HepG2 (cell line): ENCODE data around the gene AGAP1. TPM values are rescaled to one million over a fixed set of nuclear protein-coding genes. Genes with fewer than 3 reads are reported as not detected.

Source experiments
- EP300 ChIP-seq, 3 experiments: sonication (generic) in 1 of 3; formaldehyde crosslinking in 1 of 3; IDR thresholded peaks; 2 replicates each; pipeline versions ENCODE4 v1.5.1 to v1.6.1; 2011 to 2020; ENCODE audit warnings: low read depth in 2 of 3, low read length in 2 of 3, borderline replicate concordance in 1 of 3, improper control_type of control experiment in 1 of 3, mild to moderate bottlenecking in 1 of 3, missing genetic modification reagents in 1 of 3, moderate library complexity in 1 of 3
- GATAD1 ChIP-seq: IDR thresholded peaks from 2 replicates; pipeline ENCODE4 v1.6.1; 2016; ENCODE audit warnings: missing genetic modification reagents, missing compliant biosample characterization
- JUN ChIP-seq: sonication (generic); formaldehyde crosslinking; IDR thresholded peaks from 2 replicates; pipeline ENCODE4 v1.4.0; 2020; ENCODE audit warnings: mild to moderate bottlenecking, missing genetic modification reagents
- KLF6 ChIP-seq: IDR thresholded peaks from 2 replicates; pipeline ENCODE4 v1.8.0; 2016; ENCODE audit warnings: missing biosample characterization, missing genetic modification reagents
- RAD51 ChIP-seq: fragments of 450-650 bp; IDR thresholded peaks from 2 replicates; pipeline ENCODE4 v1.6.1; 2016; ENCODE audit warnings: borderline replicate concordance
- RARA ChIP-seq: IDR thresholded peaks from 2 replicates; pipeline ENCODE4 v1.6.1; 2016; ENCODE audit warnings: missing genetic modification reagents, missing compliant biosample characterization
- ZBTB38 ChIP-seq: sonication (generic); formaldehyde crosslinking; IDR thresholded peaks from 2 replicates; pipeline ENCODE4 v1.5.1; 2020; ENCODE audit warnings: mild to moderate bottlenecking, missing genetic modification reagents
- ZMAT3 ChIP-seq: sonication (generic); formaldehyde crosslinking; conservative IDR thresholded peaks from 2 replicates; pipeline ENCODE4 v1.7.0; 2021; ENCODE audit warnings: missing genetic modification reagents
- polyA plus RNA-seq, 8 experiments: library from polyadenylated mRNA; depleted of rRNA in 3 of 8; stranded (reverse) in 7 of 8; unstranded in 1 of 8; fragments of >200 nt; fragmentation: Illumina TruSeq in 4 of 8; extraction: Trizol in 4 of 8; gene quantifications; 2 replicates each; pipeline versions ENCODE4 v1.2.1 to v1.2.3, GENCODE V29; 2011 to 2016; ENCODE audit warnings: low read depth in 4 of 8, missing spikeins in 1 of 8, mixed read lengths in 1 of 8; ENCODE audit not compliant: insufficient read depth in 1 of 8
- total RNA-seq, 5 experiments: library from RNA; depleted of rRNA; stranded (reverse); fragments of >200 nt; fragmentation: Illumina TruSeq; extraction: Trizol; gene quantifications; 2 replicates each; pipeline ENCODE4 v1.2.3, GENCODE V29; 2016; ENCODE audit warnings: low read depth in 1 of 5
- TF ChIP-seq, protein P1 (sequence below): sonication (generic); formaldehyde crosslinking; IDR thresholded peaks from 2 replicates; pipeline ENCODE4 v1.4.0; 2020; ENCODE audit warnings: missing genetic modification reagents
- TF ChIP-seq, protein P2 (sequence below): IDR thresholded peaks from 2 replicates; pipeline ENCODE4 v1.6.1; 2016; ENCODE audit warnings: control low read depth
- TF ChIP-seq, protein P3 (sequence below): sonication (generic); formaldehyde crosslinking; IDR thresholded peaks from 2 replicates; pipeline ENCODE4 v1.5.1; 2020; ENCODE audit warnings: mild to moderate bottlenecking, moderate library complexity, missing genetic modification reagents
- TF ChIP-seq, protein P4 (sequence below): sonication (generic); formaldehyde crosslinking; IDR thresholded peaks from 2 replicates; pipeline ENCODE4 v1.8.0; 2022; ENCODE audit warnings: mild to moderate bottlenecking, missing genetic modification reagents, moderate library complexity
- TF ChIP-seq, protein P5 (sequence below): IDR thresholded peaks from 2 replicates; pipeline ENCODE4 v1.4.0; 2020; ENCODE audit warnings: mild to moderate bottlenecking, missing genetic modification reagents
- TF ChIP-seq, protein P6 (sequence below), 2 experiments: sonication (generic) in 1 of 2; formaldehyde crosslinking in 1 of 2; IDR thresholded peaks; 2 replicates each; pipeline versions ENCODE4 v1.5.1 to v1.6.1; 2011 to 2020; ENCODE audit warnings: borderline replicate concordance in 1 of 2, low read depth in 1 of 2, low read length in 1 of 2, mild to moderate bottlenecking in 1 of 2, missing genetic modification reagents in 1 of 2, moderate library complexity in 1 of 2

Gene AGAP1
- total and polyA plus RNA-seq, 2 of the 13 experiments (the other 11 are each of a cell fraction or from before 2014, with no cell fraction given): 21.2 to 32.7 TPM

DNA sequence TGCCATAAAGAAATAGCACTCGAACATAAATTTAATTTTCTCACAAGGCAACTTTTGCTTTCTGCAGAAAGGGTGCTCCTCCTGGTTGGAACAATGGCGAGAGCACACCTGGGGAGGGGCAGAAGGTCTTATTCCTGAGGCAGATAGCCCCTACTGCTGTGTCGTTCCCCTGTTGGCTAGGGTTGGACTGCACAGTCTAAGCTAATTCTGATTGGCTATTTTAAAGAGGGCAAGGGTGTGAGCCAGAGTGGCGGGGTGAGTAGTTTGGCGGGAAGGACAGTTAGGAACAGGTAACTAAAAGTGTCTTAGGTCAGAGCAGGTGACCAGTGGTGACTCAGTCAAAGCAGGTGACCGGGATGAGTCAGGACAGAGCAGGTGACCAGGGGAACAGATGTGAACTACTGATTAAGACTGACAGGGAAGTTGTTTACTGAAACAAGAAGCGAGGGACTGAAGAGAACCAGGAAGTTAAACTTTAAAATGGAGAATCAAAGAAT lies 49.7 kb upstream of the AGAP1 start (continued):
- TF ChIP-seq, protein P1, sequence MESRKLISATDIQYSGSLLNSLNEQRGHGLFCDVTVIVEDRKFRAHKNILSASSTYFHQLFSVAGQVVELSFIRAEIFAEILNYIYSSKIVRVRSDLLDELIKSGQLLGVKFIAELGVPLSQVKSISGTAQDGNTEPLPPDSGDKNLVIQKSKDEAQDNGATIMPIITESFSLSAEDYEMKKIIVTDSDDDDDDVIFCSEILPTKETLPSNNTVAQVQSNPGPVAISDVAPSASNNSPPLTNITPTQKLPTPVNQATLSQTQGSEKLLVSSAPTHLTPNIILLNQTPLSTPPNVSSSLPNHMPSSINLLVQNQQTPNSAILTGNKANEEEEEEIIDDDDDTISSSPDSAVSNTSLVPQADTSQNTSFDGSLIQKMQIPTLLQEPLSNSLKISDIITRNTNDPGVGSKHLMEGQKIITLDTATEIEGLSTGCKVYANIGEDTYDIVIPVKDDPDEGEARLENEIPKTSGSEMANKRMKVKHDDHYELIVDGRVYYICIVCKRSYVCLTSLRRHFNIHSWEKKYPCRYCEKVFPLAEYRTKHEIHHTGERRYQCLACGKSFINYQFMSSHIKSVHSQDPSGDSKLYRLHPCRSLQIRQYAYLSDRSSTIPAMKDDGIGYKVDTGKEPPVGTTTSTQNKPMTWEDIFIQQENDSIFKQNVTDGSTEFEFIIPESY (CRISPR knock-in tag): peak; percentile 81
- TF ChIP-seq ZBTB38 (CRISPR knock-in tag): no peak
- TF ChIP-seq, protein P2, sequence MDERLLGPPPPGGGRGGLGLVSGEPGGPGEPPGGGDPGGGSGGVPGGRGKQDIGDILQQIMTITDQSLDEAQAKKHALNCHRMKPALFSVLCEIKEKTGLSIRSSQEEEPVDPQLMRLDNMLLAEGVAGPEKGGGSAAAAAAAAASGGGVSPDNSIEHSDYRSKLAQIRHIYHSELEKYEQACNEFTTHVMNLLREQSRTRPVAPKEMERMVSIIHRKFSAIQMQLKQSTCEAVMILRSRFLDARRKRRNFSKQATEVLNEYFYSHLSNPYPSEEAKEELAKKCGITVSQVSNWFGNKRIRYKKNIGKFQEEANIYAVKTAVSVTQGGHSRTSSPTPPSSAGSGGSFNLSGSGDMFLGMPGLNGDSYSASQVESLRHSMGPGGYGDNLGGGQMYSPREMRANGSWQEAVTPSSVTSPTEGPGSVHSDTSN (CRISPR knock-in tag): 0 out of 2 replicates have a peak, but pooled peaks have one; percentile 15
- TF ChIP-seq, protein P3, sequence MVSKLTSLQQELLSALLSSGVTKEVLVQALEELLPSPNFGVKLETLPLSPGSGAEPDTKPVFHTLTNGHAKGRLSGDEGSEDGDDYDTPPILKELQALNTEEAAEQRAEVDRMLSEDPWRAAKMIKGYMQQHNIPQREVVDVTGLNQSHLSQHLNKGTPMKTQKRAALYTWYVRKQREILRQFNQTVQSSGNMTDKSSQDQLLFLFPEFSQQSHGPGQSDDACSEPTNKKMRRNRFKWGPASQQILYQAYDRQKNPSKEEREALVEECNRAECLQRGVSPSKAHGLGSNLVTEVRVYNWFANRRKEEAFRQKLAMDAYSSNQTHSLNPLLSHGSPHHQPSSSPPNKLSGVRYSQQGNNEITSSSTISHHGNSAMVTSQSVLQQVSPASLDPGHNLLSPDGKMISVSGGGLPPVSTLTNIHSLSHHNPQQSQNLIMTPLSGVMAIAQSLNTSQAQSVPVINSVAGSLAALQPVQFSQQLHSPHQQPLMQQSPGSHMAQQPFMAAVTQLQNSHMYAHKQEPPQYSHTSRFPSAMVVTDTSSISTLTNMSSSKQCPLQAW (CRISPR knock-in tag): 0 out of 2 replicates have a peak, but pooled peaks have one; percentile 16
- TF ChIP-seq, protein P4, sequence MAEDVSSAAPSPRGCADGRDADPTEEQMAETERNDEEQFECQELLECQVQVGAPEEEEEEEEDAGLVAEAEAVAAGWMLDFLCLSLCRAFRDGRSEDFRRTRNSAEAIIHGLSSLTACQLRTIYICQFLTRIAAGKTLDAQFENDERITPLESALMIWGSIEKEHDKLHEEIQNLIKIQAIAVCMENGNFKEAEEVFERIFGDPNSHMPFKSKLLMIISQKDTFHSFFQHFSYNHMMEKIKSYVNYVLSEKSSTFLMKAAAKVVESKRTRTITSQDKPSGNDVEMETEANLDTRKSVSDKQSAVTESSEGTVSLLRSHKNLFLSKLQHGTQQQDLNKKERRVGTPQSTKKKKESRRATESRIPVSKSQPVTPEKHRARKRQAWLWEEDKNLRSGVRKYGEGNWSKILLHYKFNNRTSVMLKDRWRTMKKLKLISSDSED (CRISPR knock-in tag): no peak
- 0 out of 2 replicates have a peak, but pooled peaks have one; percentile 45 for TF ChIP-seq JUN (CRISPR knock-in tag)
- TF ChIP-seq, protein P5, sequence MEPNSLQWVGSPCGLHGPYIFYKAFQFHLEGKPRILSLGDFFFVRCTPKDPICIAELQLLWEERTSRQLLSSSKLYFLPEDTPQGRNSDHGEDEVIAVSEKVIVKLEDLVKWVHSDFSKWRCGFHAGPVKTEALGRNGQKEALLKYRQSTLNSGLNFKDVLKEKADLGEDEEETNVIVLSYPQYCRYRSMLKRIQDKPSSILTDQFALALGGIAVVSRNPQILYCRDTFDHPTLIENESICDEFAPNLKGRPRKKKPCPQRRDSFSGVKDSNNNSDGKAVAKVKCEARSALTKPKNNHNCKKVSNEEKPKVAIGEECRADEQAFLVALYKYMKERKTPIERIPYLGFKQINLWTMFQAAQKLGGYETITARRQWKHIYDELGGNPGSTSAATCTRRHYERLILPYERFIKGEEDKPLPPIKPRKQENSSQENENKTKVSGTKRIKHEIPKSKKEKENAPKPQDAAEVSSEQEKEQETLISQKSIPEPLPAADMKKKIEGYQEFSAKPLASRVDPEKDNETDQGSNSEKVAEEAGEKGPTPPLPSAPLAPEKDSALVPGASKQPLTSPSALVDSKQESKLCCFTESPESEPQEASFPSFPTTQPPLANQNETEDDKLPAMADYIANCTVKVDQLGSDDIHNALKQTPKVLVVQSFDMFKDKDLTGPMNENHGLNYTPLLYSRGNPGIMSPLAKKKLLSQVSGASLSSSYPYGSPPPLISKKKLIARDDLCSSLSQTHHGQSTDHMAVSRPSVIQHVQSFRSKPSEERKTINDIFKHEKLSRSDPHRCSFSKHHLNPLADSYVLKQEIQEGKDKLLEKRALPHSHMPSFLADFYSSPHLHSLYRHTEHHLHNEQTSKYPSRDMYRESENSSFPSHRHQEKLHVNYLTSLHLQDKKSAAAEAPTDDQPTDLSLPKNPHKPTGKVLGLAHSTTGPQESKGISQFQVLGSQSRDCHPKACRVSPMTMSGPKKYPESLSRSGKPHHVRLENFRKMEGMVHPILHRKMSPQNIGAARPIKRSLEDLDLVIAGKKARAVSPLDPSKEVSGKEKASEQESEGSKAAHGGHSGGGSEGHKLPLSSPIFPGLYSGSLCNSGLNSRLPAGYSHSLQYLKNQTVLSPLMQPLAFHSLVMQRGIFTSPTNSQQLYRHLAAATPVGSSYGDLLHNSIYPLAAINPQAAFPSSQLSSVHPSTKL (CRISPR knock-in tag): peak; percentile 48
- TF ChIP-seq, protein P6, sequence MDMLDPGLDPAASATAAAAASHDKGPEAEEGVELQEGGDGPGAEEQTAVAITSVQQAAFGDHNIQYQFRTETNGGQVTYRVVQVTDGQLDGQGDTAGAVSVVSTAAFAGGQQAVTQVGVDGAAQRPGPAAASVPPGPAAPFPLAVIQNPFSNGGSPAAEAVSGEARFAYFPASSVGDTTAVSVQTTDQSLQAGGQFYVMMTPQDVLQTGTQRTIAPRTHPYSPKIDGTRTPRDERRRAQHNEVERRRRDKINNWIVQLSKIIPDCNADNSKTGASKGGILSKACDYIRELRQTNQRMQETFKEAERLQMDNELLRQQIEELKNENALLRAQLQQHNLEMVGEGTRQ (IDR thresholded peaks at IDR 0.05; ENCODE audit: low read depth, low read length): 0 out of 2 replicates have a peak, but pooled peaks have one; percentile 31
- TF ChIP-seq, protein P6 (CRISPR knock-in tag; IDR thresholded peaks at IDR 0.05; ENCODE audit: borderline replicate concordance): no peak
- no peak for TF ChIP-seq GATAD1 (CRISPR knock-in tag)
- peak; percentile 42; the same call in 1 of the 2 replicates for TF ChIP-seq RAD51
- TF ChIP-seq KLF6 (CRISPR knock-in tag): no peak
- TF ChIP-seq ZMAT3 (CRISPR knock-in tag): no peak
- TF ChIP-seq EP300 (IDR thresholded peaks at IDR 0.05; ENCODE audit: low read depth in 2 of 2, low read length in 2 of 2): peak in 1 of 2 experiments; percentile 36; a peak in 1 of 4 replicates
- no peak for TF ChIP-seq EP300 (CRISPR knock-in tag; IDR thresholded peaks at IDR 0.05; ENCODE audit: borderline replicate concordance)
- TF ChIP-seq RARA (CRISPR knock-in tag): peak; percentile 35; the same call in 1 of the 2 replicates
